Left lung (tissue), 10 donors: ENCODE measurements around the gene PFKFB2. TPM values are rescaled to one million over a fixed set of nuclear protein-coding genes. Genes with fewer than 3 reads are reported as not detected.

Source experiments
- ATAC-seq: fragments of 200-7000 bp; cut with Tn5 transposase; one replicate; pipeline ENCODE4 v1.9.1; 2020; ENCODE audit warnings: moderate library complexity
- DNase-seq, 4 donors: peaks; one replicate each; pipeline ENCODE4 v3.0.0-alpha.2; 2013 to 2020
- H3K27ac ChIP-seq, 2 donors: fragments of 200-600 bp; sonication (generic) in 1 of 2; one replicate each; pipeline versions ENCODE4 v1.5.0 to v1.8.0; 2020 to 2021
- H3K27me3 ChIP-seq, 2 donors: fragments of 200-600 bp; sonication (generic) in 1 of 2; one replicate each; pipeline versions ENCODE4 v1.5.0 to v1.8.0; 2020 to 2021
- H3K36me3 ChIP-seq, 2 donors: fragments of 200-600 bp; sonication (generic) in 1 of 2; one replicate each; pipeline versions ENCODE4 v1.5.0 to v1.8.0; 2020 to 2021
- H3K4me1 ChIP-seq, 2 donors: fragments of 200-600 bp; one replicate each; pipeline ENCODE4 v1.8.0; 2021
- H3K4me3 ChIP-seq, 2 donors: fragments of 200-600 bp; sonication (generic) in 1 of 2; one replicate each; pipeline versions ENCODE4 v1.5.0 to v1.8.0; 2020 to 2021; ENCODE audit warnings: mild to moderate bottlenecking in 1 of 2
- H3K9me3 ChIP-seq, 2 donors: fragments of 200-600 bp; sonication (generic) in 1 of 2; one replicate each; pipeline versions ENCODE4 v1.5.0 to v1.8.0; 2020 to 2021
- intact Hi-C, 2 donors: fragments of 100-400 bp; cut with DNase I; formaldehyde crosslinking; loops; one replicate each; pipeline versions ENCODE4 v1.11.2 to v1.14.2; 2022
- polyA plus RNA-seq, 6 donors: library from polyadenylated mRNA; unstranded; fragments of 120-200 nt; gene quantifications; one replicate each; pipeline ENCODE4 v1.2.1, GENCODE V29; 2013; ENCODE audit not compliant: insufficient read length in 6 of 6
- total RNA-seq, 2 donors: library from RNA; stranded (reverse); fragmentation: NEBNext Ultra II Directional; extraction: Animal tissue kit (Norgen Biotek cat#: 25700); gene quantifications; one replicate each; pipeline ENCODE4 v1.2.1, GENCODE V29; 2021
- TF ChIP-seq, protein P1 (sequence below), 2 donors: fragments of 200-600 bp; sonication (generic) in 1 of 2; IDR thresholded peaks; one replicate each; pipeline versions ENCODE4 v1.5.0 to v1.8.0; 2021; ENCODE audit warnings: antibody characterized with exemption in 2 of 2
- donor health status: DM: no; HTN: yes; CAD: no.
- donor health status: DM: no; HTN: no; CAD: no.

The PFKFB2 gene
- total and polyA plus RNA-seq, 8 donors = 13.4 to 63.8 (median 17.2) TPM

DNA sequence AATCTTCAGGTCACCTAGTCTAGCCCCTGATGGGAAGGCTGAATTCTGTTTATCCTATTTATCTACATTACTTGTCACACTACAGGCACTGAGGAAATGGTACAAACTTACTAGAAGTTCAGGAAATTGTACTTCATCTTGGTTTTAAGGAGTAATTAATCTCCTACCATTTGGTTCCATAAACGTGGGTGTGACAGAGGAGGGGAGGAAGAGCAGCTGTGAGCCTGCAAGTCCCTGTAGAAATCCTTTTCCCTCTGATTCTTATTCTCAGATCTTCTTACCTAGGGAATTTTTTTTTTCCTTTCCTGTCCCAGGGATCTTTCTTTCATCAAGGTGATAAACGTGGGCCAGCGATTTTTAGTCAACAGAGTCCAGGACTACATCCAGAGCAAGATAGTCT is 14.1 kb downstream of the PFKFB2 start:
- intact Hi-C loops = no loop called here
- H3K27me3 ChIP-seq = no peaks in the 10 kb centered on the region
- H3K36me3 ChIP-seq = peaks cover 0 to 92% of the 10 kb centered on the region in 2 donors
- DNase-seq (no peak), ATAC-seq (no peak)
- no peaks in the 10 kb centered on the region for H3K9me3 ChIP-seq
- TF ChIP-seq, protein P1, sequence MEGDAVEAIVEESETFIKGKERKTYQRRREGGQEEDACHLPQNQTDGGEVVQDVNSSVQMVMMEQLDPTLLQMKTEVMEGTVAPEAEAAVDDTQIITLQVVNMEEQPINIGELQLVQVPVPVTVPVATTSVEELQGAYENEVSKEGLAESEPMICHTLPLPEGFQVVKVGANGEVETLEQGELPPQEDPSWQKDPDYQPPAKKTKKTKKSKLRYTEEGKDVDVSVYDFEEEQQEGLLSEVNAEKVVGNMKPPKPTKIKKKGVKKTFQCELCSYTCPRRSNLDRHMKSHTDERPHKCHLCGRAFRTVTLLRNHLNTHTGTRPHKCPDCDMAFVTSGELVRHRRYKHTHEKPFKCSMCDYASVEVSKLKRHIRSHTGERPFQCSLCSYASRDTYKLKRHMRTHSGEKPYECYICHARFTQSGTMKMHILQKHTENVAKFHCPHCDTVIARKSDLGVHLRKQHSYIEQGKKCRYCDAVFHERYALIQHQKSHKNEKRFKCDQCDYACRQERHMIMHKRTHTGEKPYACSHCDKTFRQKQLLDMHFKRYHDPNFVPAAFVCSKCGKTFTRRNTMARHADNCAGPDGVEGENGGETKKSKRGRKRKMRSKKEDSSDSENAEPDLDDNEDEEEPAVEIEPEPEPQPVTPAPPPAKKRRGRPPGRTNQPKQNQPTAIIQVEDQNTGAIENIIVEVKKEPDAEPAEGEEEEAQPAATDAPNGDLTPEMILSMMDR (IDR thresholded peaks at IDR 0.05) = no peak
- peaks cover 0 to 32% of the 10 kb centered on the region in 2 donors for H3K4me1 ChIP-seq
- no peak overlapping the region for H3K27ac ChIP-seq
- H3K4me3 ChIP-seq = no peak overlapping the region

DNA sequence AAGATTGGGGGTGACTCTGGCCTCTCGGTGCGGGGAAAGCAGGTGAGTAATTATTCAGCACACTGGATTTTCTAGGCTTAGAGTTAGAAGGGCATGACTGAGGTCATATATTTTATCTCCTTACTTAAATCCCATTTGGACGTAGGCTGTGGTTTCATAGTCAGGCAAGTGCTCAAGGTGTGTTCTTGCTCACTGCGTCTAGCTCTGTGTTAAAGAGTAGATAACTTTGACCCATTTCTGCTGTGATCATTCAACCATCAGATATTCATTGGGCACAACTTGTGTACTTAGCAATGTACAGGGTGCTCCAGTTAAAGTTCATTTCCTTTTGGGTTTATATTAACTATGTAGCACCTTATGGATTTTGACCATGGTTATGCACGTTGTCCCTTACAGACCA is 14.6 kb downstream of the PFKFB2 start:
- peaks cover 0 to 90% of the 10 kb centered on the region in 2 donors for H3K36me3 ChIP-seq
- ATAC-seq = no peak
- intact Hi-C loops = no loop called here

DNA sequence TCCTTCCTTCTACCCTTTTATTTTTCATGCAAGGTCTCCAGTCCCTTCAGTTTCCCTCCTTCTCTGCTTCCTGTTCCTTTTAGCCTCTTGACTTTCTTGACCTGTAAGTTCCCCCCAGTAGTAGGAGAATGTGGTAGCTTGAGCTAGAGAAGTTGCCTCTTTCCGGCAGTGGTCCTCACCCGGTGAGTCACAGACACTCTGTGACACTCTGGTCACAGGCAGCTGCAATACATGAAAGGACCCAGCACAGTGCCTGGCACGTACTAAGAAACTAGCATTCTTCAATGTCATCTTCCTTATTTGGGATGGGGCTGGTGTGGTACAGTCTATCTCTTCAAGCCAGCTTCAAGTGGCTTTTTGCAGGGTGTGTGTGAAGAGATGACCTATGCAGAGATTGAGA is 16.0 kb downstream of the PFKFB2 start:
- Histone ChIP-seq H3K36me3 (peaks cover 0 to 86% of the 10 kb centered on the region in 2 donors), H3K9me3 (no peaks in the 10 kb centered on the region), H3K4me3 (no peak overlapping the region), H3K27me3 (no peaks in the 10 kb centered on the region), H3K4me1 (peaks cover 0 to 33% of the 10 kb centered on the region in 2 donors), H3K27ac (peak overlapping the region in 1 of 2 donors; percentile 86)
- no peak for DNase-seq
- TF ChIP-seq, protein P1 (IDR thresholded peaks at IDR 0.05) = no peak
- peak; percentile 10 for ATAC-seq
- intact Hi-C loops = no loop called here

More for the DNA sequence above, 14.6 kb downstream of the PFKFB2 start:
- Histone ChIP-seq H3K27ac (no peak overlapping the region), H3K4me1 (peaks cover 0 to 33% of the 10 kb centered on the region in 2 donors), H3K27me3 (no peaks in the 10 kb centered on the region), H3K9me3 (no peaks in the 10 kb centered on the region), H3K4me3 (no peak overlapping the region)
- no peak for DNase-seq
- TF ChIP-seq, protein P1 (IDR thresholded peaks at IDR 0.05) = no peak

DNA sequence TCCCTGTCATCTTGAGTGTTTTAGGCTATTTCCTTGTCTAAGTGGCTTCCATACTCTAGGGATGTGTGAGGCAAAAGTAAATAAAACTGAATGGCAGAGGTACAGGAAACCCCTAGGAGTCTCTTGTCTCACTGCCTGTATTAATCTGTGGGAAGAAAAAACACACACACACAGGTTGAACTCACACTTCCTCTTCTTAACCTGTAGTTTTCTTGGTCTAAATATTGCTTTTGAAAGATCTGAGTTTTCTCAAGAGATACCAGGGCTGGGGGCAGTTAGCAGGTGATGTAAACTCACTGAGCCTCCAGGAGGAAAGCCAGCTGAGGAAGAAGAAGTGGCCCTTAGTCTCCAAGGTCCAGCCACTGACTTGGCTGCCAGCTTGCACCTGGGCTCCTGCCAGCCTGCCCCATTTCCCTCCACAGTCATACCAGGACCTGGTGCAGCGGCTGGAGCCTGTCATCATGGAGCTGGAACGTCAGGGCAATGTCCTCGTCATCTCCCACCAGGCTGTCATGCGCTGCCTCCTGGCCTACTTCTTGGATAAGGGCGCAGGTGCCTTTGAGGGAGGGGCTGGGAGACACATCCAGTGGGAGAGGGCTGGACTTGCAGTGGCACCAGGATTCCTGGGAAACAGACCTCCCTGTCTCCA is 16.9 kb downstream of the PFKFB2 start:
- Histone ChIP-seq H3K4me1 (peaks cover 0 to 33% of the 10 kb centered on the region in 2 donors), H3K27me3 (no peaks in the 10 kb centered on the region), H3K9me3 (no peaks in the 10 kb centered on the region), H3K4me3 (no peak overlapping the region), H3K27ac (peak overlapping the region in 1 of 2 donors; percentile 86), H3K36me3 (peaks cover 0 to 77% of the 10 kb centered on the region in 2 donors)
- DNase-seq (no peak), ATAC-seq (peak; percentile 45)
- TF ChIP-seq, protein P1 (IDR thresholded peaks at IDR 0.05) = no peak
- intact Hi-C loops = no loop called here

DNA sequence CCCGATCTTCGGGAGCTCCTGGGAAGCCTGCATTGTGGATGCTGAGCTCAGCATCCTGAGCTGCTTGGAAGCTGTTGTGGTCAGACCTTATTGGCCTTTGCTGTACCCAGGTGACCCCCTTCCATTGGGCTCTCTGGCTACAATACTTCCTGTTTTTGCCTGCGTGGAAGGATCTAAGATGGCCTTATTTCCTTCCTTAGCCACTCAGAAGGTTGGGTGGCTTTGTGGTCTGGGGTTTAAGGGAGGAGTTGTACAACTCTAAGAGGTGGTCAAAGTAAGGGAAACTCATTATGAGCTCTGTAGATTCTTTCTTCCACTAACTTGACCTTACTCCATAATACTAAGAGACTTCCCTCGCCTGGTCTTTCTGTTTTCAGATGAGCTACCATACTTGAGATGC is 17.7 kb downstream of the PFKFB2 start:
- no peaks in the 10 kb centered on the region for H3K9me3 ChIP-seq
- no peak for ATAC-seq
- peaks cover 0 to 68% of the 10 kb centered on the region in 2 donors for H3K36me3 ChIP-seq

More for the DNA sequence above, 17.7 kb downstream of the PFKFB2 start:
- Histone ChIP-seq H3K27me3 (no peaks in the 10 kb centered on the region), H3K4me3 (no peak overlapping the region), H3K4me1 (peaks cover 0 to 33% of the 10 kb centered on the region in 2 donors), H3K27ac (peak overlapping the region in 1 of 2 donors; percentile 86)
- TF ChIP-seq, protein P1 (IDR thresholded peaks at IDR 0.05) = no peak
- DNase-seq = no peak
- intact Hi-C loops = no loop called here
